ENCODE measurements around the gene DEPDC5. TPM values are rescaled to one million over a fixed set of nuclear protein-coding genes. Genes with fewer than 3 reads are reported as not detected.
"Not testable (repeated sequence)": the region's sequence is repeated elsewhere in the genome, so short reads cannot be mapped to it uniquely, and the experiment has no call there.

DEPDC5 gene
- total and polyA plus RNA-seq, 9 of the 15 experiments (the other 6 are each of a cell fraction or from before 2014, with no cell fraction given), result 2.3 to 12.3 (median 10.7) TPM

DNA sequence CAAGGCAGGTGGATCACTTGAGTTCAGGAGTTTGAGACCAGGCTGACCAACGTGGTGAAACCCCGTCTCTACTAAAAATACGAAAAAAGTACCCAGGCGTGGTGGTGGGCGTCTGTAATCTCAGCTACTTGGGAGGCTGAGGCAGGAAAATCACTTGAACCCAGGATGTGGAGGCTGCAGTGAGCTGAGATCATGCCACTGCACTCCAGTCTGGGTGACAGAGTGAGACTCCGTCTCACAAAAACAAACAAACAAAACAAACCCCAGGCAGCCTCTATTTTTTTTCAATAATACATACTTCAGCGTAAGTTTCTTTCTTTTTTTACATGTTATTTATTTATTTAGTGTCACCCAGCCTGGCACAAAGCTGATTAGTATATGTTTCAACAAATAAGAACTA, 60.1 kb downstream of the DEPDC5 start:
- intact Hi-C loops (cut with micrococcal nuclease); BruUV-seq (replicated peaks); H3K4me3 ChIP-seq; ATAC-seq; H3K9ac ChIP-seq (ENCODE audit: insufficient read depth in 1 of 2, low read depth in 2 of 2, low read length in 2 of 2); H4K20me1 ChIP-seq (replicated peaks; ENCODE audit: control insufficient read depth, insufficient read depth, low read length); H3K9me1 ChIP-seq (ENCODE audit: control insufficient read depth, insufficient read depth, low read length); H3K9me3 ChIP-seq (replicated peaks; ENCODE audit: control insufficient read depth, insufficient read depth, low read depth, low read length); POLR2A ChIA-PET; CTCF ChIA-PET (ENCODE audit: low intra/inter-chr PET ratio); FAIRE-seq; H3K4me2 ChIP-seq (ENCODE audit: insufficient read depth, low read length); H3K4me1 ChIP-seq (replicated peaks in 1 of 2; ENCODE audit: control insufficient read depth in 2 of 2, insufficient read depth in 2 of 2, low read length in 2 of 2); H3K27me3 ChIP-seq (ENCODE audit: control insufficient read depth in 2 of 2, insufficient read depth in 2 of 2, low read length in 2 of 2); DNase-seq (ENCODE audit: extremely low read depth in 1 of 4, low spot score in 3 of 4); H3K79me2 ChIP-seq (ENCODE audit: control insufficient read depth, insufficient read depth, low read length); in situ Hi-C loops (cut with MboI); H3K27ac ChIP-seq (ENCODE audit: extremely low read depth, low read depth, low read length); H2AFZ ChIP-seq (ENCODE audit: low read depth, low read length): not testable (repeated sequence)
- peaks cover 52% of the 10 kb centered on the region; the same call in 2 of the 3 replicates for H3K36me3 ChIP-seq (ENCODE audit: control insufficient read depth, insufficient read depth, low read length)
- WGBS (ENCODE audit: insufficient coverage, low coverage, missing lambda C conversion rate), result 83% methylated on average over 4 of the region's 7 CpGs

DNA sequence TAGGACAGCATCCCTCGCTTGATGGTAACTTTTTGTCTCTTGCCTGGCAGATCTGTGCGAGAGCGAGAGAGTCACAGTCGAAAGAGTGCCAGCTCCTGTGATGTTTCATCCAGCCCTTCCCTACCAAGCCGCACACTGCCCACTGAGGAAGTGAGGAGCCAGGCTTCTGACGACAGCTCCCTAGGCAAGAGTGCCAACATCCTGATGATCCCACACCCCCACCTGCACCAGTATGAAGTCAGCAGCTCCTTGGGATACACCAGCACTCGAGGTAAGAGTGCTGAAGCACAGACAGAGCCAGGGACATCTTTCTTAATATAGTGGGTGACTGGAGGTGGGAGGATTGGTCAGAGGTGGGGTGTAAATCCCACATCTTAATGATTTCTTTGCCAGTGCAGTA, 61.1 kb downstream of the DEPDC5 start:
- Histone ChIP-seq H3K9me3 (replicated peaks; ENCODE audit: control insufficient read depth, insufficient read depth, low read depth, low read length) (no peaks in the 10 kb centered on the region), H4K20me1 (replicated peaks; ENCODE audit: control insufficient read depth, insufficient read depth, low read length) (no peaks in the 10 kb centered on the region), H3K27ac (ENCODE audit: extremely low read depth, low read depth, low read length) (no peak overlapping the region), H3K4me1 (replicated peaks in 1 of 2; ENCODE audit: control insufficient read depth in 2 of 2, insufficient read depth in 2 of 2, low read length in 2 of 2) (no peaks in the 10 kb centered on the region), H3K4me3 (no peak overlapping the region), H3K4me2 (ENCODE audit: insufficient read depth, low read length) (no peak overlapping the region), H2AFZ (ENCODE audit: low read depth, low read length) (no peak overlapping the region), H3K9ac (ENCODE audit: insufficient read depth in 1 of 2, low read depth in 2 of 2, low read length in 2 of 2) (no peak overlapping the region), H3K79me2 (ENCODE audit: control insufficient read depth, insufficient read depth, low read length) (no peaks in the 10 kb centered on the region), H3K27me3 (ENCODE audit: control insufficient read depth in 2 of 2, insufficient read depth in 2 of 2, low read length in 2 of 2) (no peaks in the 10 kb centered on the region), H3K36me3 (ENCODE audit: control insufficient read depth, insufficient read depth, low read length) (peaks cover 58% of the 10 kb centered on the region; the same call in 2 of the 3 replicates), H3K9me1 (ENCODE audit: control insufficient read depth, insufficient read depth, low read length) (no peaks in the 10 kb centered on the region)
- ATAC-seq (no peak), FAIRE-seq (no peak), DNase-seq (ENCODE audit: extremely low read depth in 1 of 4, low spot score in 3 of 4) (no peak)
- intact Hi-C loops (cut with micrococcal nuclease) (no loop called here), in situ Hi-C loops (cut with MboI) (no loop called here)
- TF ChIP-seq MTA1 (IDR thresholded peaks at IDR 0.05; ENCODE audit: borderline replicate concordance) (no peak), ZBTB26 (CRISPR knock-in tag; IDR thresholded peaks at IDR 0.05) (no peak), ZBTB7A (IDR thresholded peaks at IDR 0.05; ENCODE audit: borderline replicate concordance, control insufficient read depth, low read depth, low read length) (no peak), GATAD2B (IDR thresholded peaks at IDR 0.05; ENCODE audit: borderline replicate concordance) (no peak), RBM39 (optimal IDR thresholded peaks at IDR 0.05; ENCODE audit: low read depth, low read length) (no peak), SRF (CRISPR knock-in tag; IDR thresholded peaks at IDR 0.05) (no peak), TAF7 (tag; IDR thresholded peaks at IDR 0.05) (no peak)
- CTCF ChIA-PET (ENCODE audit: low intra/inter-chr PET ratio), result no interaction called here
- WGBS (ENCODE audit: insufficient coverage, low coverage, missing lambda C conversion rate), result 75% methylated on average over 7 of the region's 7 CpGs
- no TSS peak for BruUV-seq (replicated peaks)
- POLR2A ChIA-PET, result no interaction called here

DNA sequence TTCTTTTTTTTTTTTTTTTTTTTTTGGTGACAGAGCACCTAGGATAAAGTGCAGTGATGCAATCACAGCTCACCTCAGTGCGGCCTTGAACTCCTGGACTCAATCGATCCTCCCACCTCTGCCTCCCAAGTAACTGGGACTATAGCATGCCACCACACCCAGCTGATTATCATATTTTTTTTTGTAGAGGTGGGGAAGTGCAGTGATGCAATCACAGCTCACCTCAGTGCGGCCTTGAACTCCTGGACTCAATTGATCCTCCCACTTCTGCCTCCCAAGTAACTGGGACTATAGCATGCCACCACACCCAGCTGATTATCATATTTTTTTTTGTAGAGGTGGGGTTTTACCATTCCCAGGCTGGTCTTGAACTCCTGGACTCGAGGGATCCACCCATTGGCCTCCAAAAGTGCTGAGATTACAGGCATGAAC, 61.6 kb downstream of the DEPDC5 start:
- H3K4me3 ChIP-seq; H3K4me1 ChIP-seq (replicated peaks in 1 of 2; ENCODE audit: control insufficient read depth in 2 of 2, insufficient read depth in 2 of 2, low read length in 2 of 2); in situ Hi-C loops (cut with MboI); H3K4me2 ChIP-seq (ENCODE audit: insufficient read depth, low read length); H3K79me2 ChIP-seq (ENCODE audit: control insufficient read depth, insufficient read depth, low read length); H3K9me1 ChIP-seq (ENCODE audit: control insufficient read depth, insufficient read depth, low read length); H3K9ac ChIP-seq (ENCODE audit: insufficient read depth in 1 of 2, low read depth in 2 of 2, low read length in 2 of 2); DNase-seq (ENCODE audit: extremely low read depth in 1 of 4, low spot score in 3 of 4); intact Hi-C loops (cut with micrococcal nuclease); H3K27ac ChIP-seq (ENCODE audit: extremely low read depth, low read depth, low read length); H3K27me3 ChIP-seq (ENCODE audit: control insufficient read depth in 2 of 2, insufficient read depth in 2 of 2, low read length in 2 of 2); H4K20me1 ChIP-seq (replicated peaks; ENCODE audit: control insufficient read depth, insufficient read depth, low read length); POLR2A ChIA-PET; H2AFZ ChIP-seq (ENCODE audit: low read depth, low read length); CTCF ChIA-PET (ENCODE audit: low intra/inter-chr PET ratio); BruUV-seq (replicated peaks); ATAC-seq; FAIRE-seq; H3K9me3 ChIP-seq (replicated peaks; ENCODE audit: control insufficient read depth, insufficient read depth, low read depth, low read length): not testable (repeated sequence)
- WGBS (ENCODE audit: insufficient coverage, low coverage, missing lambda C conversion rate), result 92% methylated on average over 4 of the region's 4 CpGs
- peaks cover 57% of the 10 kb centered on the region; the same call in 2 of the 3 replicates for H3K36me3 ChIP-seq (ENCODE audit: control insufficient read depth, insufficient read depth, low read length)

Measured in K562 (cell line).